Measurements from ENCODE around the gene PTCD1. TPM values are rescaled to one million over a fixed set of nuclear protein-coding genes. Genes with fewer than 3 reads are reported as not detected.

PTCD1 gene
- total and polyA plus RNA-seq, 2 of the 8 experiments (the other 6 are each of a cell fraction or from before 2014, with no cell fraction given), result 7.5 to 7.6 TPM

GRCh38 chr7:99420986-99421385, 17.6 kb downstream of the PTCD1 start:
- WGBS, 2 experiments (ENCODE audit: extremely low coverage in 1 of 2, insufficient coverage in 1 of 2, insufficient read length in 1 of 2, insufficient replicate concordance in 2 of 2, low coverage in 1 of 2, low lambda C conversion rate in 2 of 2, missing lambda C conversion rate in 1 of 2), result 92% methylated on average over 7 of the region's 7 CpGs; no CpG with 5 or more reads in 1 of the 2 experiments
- H3K4ac ChIP-seq (replicated peaks; ENCODE audit: insufficient read length, low read depth, low read length), result no peak overlapping the region
- no peak overlapping the region for H3K56ac ChIP-seq (replicated peaks; ENCODE audit: insufficient read length, low read depth, low read length)
- H3K27ac ChIP-seq (ENCODE audit: low read depth, low read length), result no peak overlapping the region
- no peak for DNase-seq (ENCODE audit: low read depth in 1 of 2, low spot score in 2 of 2)
- no peak overlapping the region for H3K14ac ChIP-seq (ENCODE audit: insufficient read length)
- H3K79me2 ChIP-seq (ENCODE audit: control insufficient read depth in 1 of 2, insufficient read depth in 2 of 2, low read length in 2 of 2), result no peaks in the 10 kb centered on the region
- no peak overlapping the region for H2AK5ac ChIP-seq (ENCODE audit: low read depth, low read length)
- no peak overlapping the region for H2BK20ac ChIP-seq (ENCODE audit: low read length)
- no peak overlapping the region for H2BK5ac ChIP-seq (ENCODE audit: low read depth, low read length)
- TF ChIP-seq TCF12 (IDR thresholded peaks at IDR 0.05; ENCODE audit: low read depth, low read length) (no peak), SIRT6 (IDR thresholded peaks at IDR 0.05; ENCODE audit: low read length) (no peak), RNF2 (IDR thresholded peaks at IDR 0.05; ENCODE audit: borderline replicate concordance, low read depth, low read length, missing control alignments, poor library complexity, severe bottlenecking) (no peak), TAF7 (optimal IDR thresholded peaks at IDR 0.05; ENCODE audit: borderline replicate concordance, low read depth, low read length) (no peak), CEBPB (IDR thresholded peaks at IDR 0.05; ENCODE audit: low read depth, low read length) (no peak)
- no peak overlapping the region for H3K18ac ChIP-seq (ENCODE audit: extremely low read depth, low read length)
- no peak overlapping the region for H2AFZ ChIP-seq (ENCODE audit: low read length)
- H4K5ac ChIP-seq (ENCODE audit: insufficient read length, low read depth, low read length), result no peak overlapping the region
- no peak overlapping the region for H2BK12ac ChIP-seq (ENCODE audit: low read depth, low read length)
- H3K23me2 ChIP-seq (ENCODE audit: low read depth, low read length), result no peaks in the 10 kb centered on the region
- H2BK120ac ChIP-seq (replicated peaks; ENCODE audit: low read depth, low read length), result no peak overlapping the region
- no peak for FAIRE-seq
- H3K79me1 ChIP-seq (ENCODE audit: low read depth, low read length), result no peaks in the 10 kb centered on the region; the same call in none of the 2 replicates
- no peak overlapping the region for H3K23ac ChIP-seq (ENCODE audit: insufficient read length)
- ChIA-PET POLR2A (ENCODE audit: partially characterized antibody) (interaction anchor here (0.6 to 5.1 kb wide), 12 partner anchors 9 to 968 kb away, joined by 3 to 32 read pairs (median 7); partner anchors contain the start of genes BUD31, CPSF4, PDAP1 and PTCD1), CTCF (ENCODE audit: partially characterized antibody) (interaction anchor here (0.7 to 2.3 kb wide), 3 partner anchors 12 to 266 kb away, joined by 3 to 8 read pairs (median 4); partner anchors contain the start of genes BUD31 and PDAP1)
- no peak overlapping the region for H3K4me2 ChIP-seq (ENCODE audit: insufficient read depth in 1 of 2, low read depth in 2 of 2, low read length in 2 of 2)
- no peak overlapping the region for H3K9ac ChIP-seq (replicated peaks in 1 of 4; ENCODE audit: extremely low read depth in 1 of 4, low read depth in 3 of 4, low read length in 3 of 4)
- no peak overlapping the region for H4K91ac ChIP-seq (replicated peaks; ENCODE audit: insufficient read length, low read length)
- H3K9me3 ChIP-seq (ENCODE audit: insufficient read depth in 2 of 2, low read depth in 1 of 2, low read length in 1 of 2), result no peaks in the 10 kb centered on the region
- no peaks in the 10 kb centered on the region; a peak in 1 of 7 replicates for H3K27me3 ChIP-seq (replicated peaks in 1 of 4; ENCODE audit: control insufficient read depth in 3 of 4, extremely low read depth in 1 of 4, insufficient read depth in 3 of 4, low read length in 3 of 4)
- H2BK15ac ChIP-seq (ENCODE audit: low read length), result no peak overlapping the region
- H4K8ac ChIP-seq (ENCODE audit: extremely low read depth, insufficient read depth, low read length), result no peak overlapping the region
- H3K4me3 ChIP-seq (ENCODE audit: extremely low read depth in 1 of 4, insufficient read depth in 2 of 4, low read depth in 3 of 4, low read length in 4 of 4), result no peak overlapping the region
- H3K4me1 ChIP-seq (replicated peaks in 1 of 4; ENCODE audit: control insufficient read depth in 3 of 4, insufficient read depth in 4 of 4, low read length in 3 of 4), result no peaks in the 10 kb centered on the region; a peak in 1 of 7 replicates
- peaks cover 3 to 19% of the 10 kb centered on the region in 2 experiments for H4K20me1 ChIP-seq (replicated peaks in 1 of 2; ENCODE audit: control insufficient read depth in 1 of 2, insufficient read depth in 2 of 2, low read length in 2 of 2)
- peaks cover 28 to 78% (median 59%) of the 10 kb centered on the region in 4 experiments for H3K36me3 ChIP-seq (ENCODE audit: control insufficient read depth in 2 of 4, insufficient read depth in 4 of 4, low read length in 3 of 4)
